Osteoblast (primary cell): ENCODE measurements around the gene RBM24. TPM values are rescaled to one million over a fixed set of nuclear protein-coding genes. Genes with fewer than 3 reads are reported as not detected.
A peak's percentile ranks its signal among the peaks of the same experiment; 100 is the strongest.

Experiments used
- DNase-seq: peaks from one replicate; pipeline ENCODE4 v3.0.0; 2011; ENCODE audit warnings: low spot score, mixed read lengths; ENCODE audit not compliant: insufficient read length; ENCODE audit errors: missing footprints
- H2AFZ ChIP-seq: 2 replicates; pipeline ENCODE4 v1.6.0; 2011; ENCODE audit warnings: mild to moderate bottlenecking, low read length
- H3K27ac ChIP-seq: 2 replicates; pipeline ENCODE4 v1.5.1; 2011; ENCODE audit warnings: mild to moderate bottlenecking, low read depth, low read length, moderate library complexity
- H3K27me3 ChIP-seq: 2 replicates; pipeline ENCODE4 v1.6.0; 2012; ENCODE audit warnings: mild to moderate bottlenecking, control low read depth, inconsistent platforms, low read length, moderate library complexity; ENCODE audit not compliant: insufficient read depth
- H3K36me3 ChIP-seq: 2 replicates; pipeline ENCODE4 v1.5.1; 2011; ENCODE audit warnings: mild to moderate bottlenecking, low read length, control low read depth, moderate library complexity; ENCODE audit not compliant: insufficient read depth
- H3K4me1 ChIP-seq: 2 replicates; pipeline ENCODE4 v1.5.1; 2011; ENCODE audit warnings: mild to moderate bottlenecking, low read length, control low read depth, moderate library complexity; ENCODE audit not compliant: insufficient read depth
- H3K4me2 ChIP-seq: 2 replicates; pipeline ENCODE4 v1.6.0; 2011; ENCODE audit warnings: mild to moderate bottlenecking, low read length; ENCODE audit not compliant: insufficient read depth
- H3K4me3 ChIP-seq: fragments of 200-600 bp; sonication (generic); 3 replicates; pipeline ENCODE4 v1.5.1; 2012; ENCODE audit warnings: mild to moderate bottlenecking, low read length, inconsistent platforms; ENCODE audit not compliant: insufficient read depth
- H3K79me2 ChIP-seq: 2 replicates; pipeline ENCODE4 v1.6.0; 2012; ENCODE audit warnings: mild to moderate bottlenecking, low read length, control low read depth, inconsistent platforms; ENCODE audit not compliant: insufficient read depth
- H3K9me3 ChIP-seq: 2 replicates; pipeline ENCODE4 v1.5.1; 2011; ENCODE audit warnings: low read depth, low read length, control low read depth
- H4K20me1 ChIP-seq: 2 replicates; pipeline ENCODE4 v1.6.0; 2012; ENCODE audit warnings: mild to moderate bottlenecking, low read length, control low read depth; ENCODE audit not compliant: insufficient read depth
- CTCF ChIP-seq: IDR thresholded peaks from 2 replicates; pipeline ENCODE4 v1.5.1; 2011; ENCODE audit warnings: mild to moderate bottlenecking, low read depth, low read length, moderate library complexity; ENCODE audit errors: extremely low read depth
- total RNA-seq: library from RNA; depleted of rRNA; stranded (reverse); fragments of >200 nt; gene quantifications from 2 replicates; pipeline ENCODE4 v1.2.3, GENCODE V29; 2012

The RBM24 gene
- total RNA-seq, 1 donor = 1.4 TPM

- no peak for DNase-seq
- H3K4me2 ChIP-seq = peak overlapping the region; percentile 85
- H3K27ac ChIP-seq = peak overlapping the region; percentile 6
- H3K4me1 ChIP-seq = peaks cover 23% of the 10 kb centered on the region
- H4K20me1 ChIP-seq = no peaks in the 10 kb centered on the region
- H3K79me2 ChIP-seq = no peaks in the 10 kb centered on the region
- no peak for TF ChIP-seq CTCF
- peak overlapping the region; percentile 90 for H2AFZ ChIP-seq
- H3K27me3 ChIP-seq = no peaks in the 10 kb centered on the region
- H3K4me3 ChIP-seq = peak overlapping the region; percentile 80
- no peaks in the 10 kb centered on the region for H3K36me3 ChIP-seq
- H3K9me3 ChIP-seq = no peaks in the 10 kb centered on the region
Measured at GRCh38 chr6:17281497-17282481, 628 bp downstream of the RBM24 start.

GRCh38 chr6:17283074-17283473, 1.9 kb downstream of the RBM24 start:
- H4K20me1 ChIP-seq = no peaks in the 10 kb centered on the region
- H3K4me3 ChIP-seq = no peak overlapping the region
- no peak overlapping the region for H3K27ac ChIP-seq
- peaks cover 11% of the 10 kb centered on the region for H3K4me1 ChIP-seq
- H3K36me3 ChIP-seq = no peaks in the 10 kb centered on the region
- no peaks in the 10 kb centered on the region for H3K9me3 ChIP-seq
- no peak overlapping the region for H3K4me2 ChIP-seq
- H3K27me3 ChIP-seq = no peaks in the 10 kb centered on the region
- no peak for DNase-seq
- H3K79me2 ChIP-seq = no peaks in the 10 kb centered on the region
- TF ChIP-seq CTCF = no peak
- no peak overlapping the region for H2AFZ ChIP-seq

- Histone ChIP-seq H3K4me3 (no peak overlapping the region), H3K27ac (no peak overlapping the region), H4K20me1 (no peaks in the 10 kb centered on the region), H3K36me3 (no peaks in the 10 kb centered on the region), H2AFZ (no peak overlapping the region), H3K27me3 (no peaks in the 10 kb centered on the region), H3K4me1 (no peaks in the 10 kb centered on the region), H3K9me3 (no peaks in the 10 kb centered on the region), H3K79me2 (no peaks in the 10 kb centered on the region), H3K4me2 (no peak overlapping the region)
- DNase-seq = no peak
- TF ChIP-seq CTCF = no peak
Measured at GRCh38 chr6:17289630-17290061, 8.5 kb downstream of the RBM24 start.

GRCh38 chr6:17291778-17292177, 10.6 kb downstream of the RBM24 start:
- H3K79me2 ChIP-seq = no peaks in the 10 kb centered on the region
- H3K4me3 ChIP-seq = no peak overlapping the region
- no peaks in the 10 kb centered on the region for H3K36me3 ChIP-seq
- no peak for DNase-seq
- no peak overlapping the region for H3K4me2 ChIP-seq
- no peaks in the 10 kb centered on the region for H3K9me3 ChIP-seq
- no peaks in the 10 kb centered on the region for H3K4me1 ChIP-seq
- no peaks in the 10 kb centered on the region for H3K27me3 ChIP-seq
- H4K20me1 ChIP-seq = no peaks in the 10 kb centered on the region
- TF ChIP-seq CTCF = no peak
- H2AFZ ChIP-seq = no peak overlapping the region
- no peak overlapping the region for H3K27ac ChIP-seq
